Measurements from ENCODE around the gene ZNF256. TPM values are rescaled to one million over a fixed set of nuclear protein-coding genes. Genes with fewer than 3 reads are reported as not detected.

Gene ZNF256
- total RNA-seq, 2 experiments from 2014 or later: 5.7 to 9.0 TPM

GRCh38 chr19:57978586-57979289, 31.2 kb upstream of the ZNF256 start:
- no peak overlapping the region for H3K4me3 ChIP-seq (ENCODE audit: low read depth, low read length, poor library complexity, severe bottlenecking)
- no peaks in the 10 kb centered on the region for H3K36me3 ChIP-seq (ENCODE audit: insufficient read depth, low read length)
- H4K20me1 ChIP-seq (ENCODE audit: insufficient read depth, low read length): no peaks in the 10 kb centered on the region
- no peaks in the 10 kb centered on the region for H3K4me1 ChIP-seq (ENCODE audit: insufficient read depth, low read length, poor library complexity, severe bottlenecking)
- BruUV-seq (replicated peaks): no TSS peak
- no peak for DNase-seq (ENCODE audit: low spot score)
- intact Hi-C loops (cut with micrococcal nuclease; ENCODE audit: unreplicated experiment): no loop called here
- ChIA-PET POLR2A (no interaction called here), CTCF (ENCODE audit: unreplicated experiment) (no interaction called here)
- TF ChIP-seq CTCF (conservative IDR thresholded peaks at IDR 0.05; ENCODE audit: low read length) (no peak), EZH2phosphoT487 (IDR thresholded peaks at IDR 0.05; ENCODE audit: borderline replicate concordance, low read depth, low read length) (no peak)
- no peak overlapping the region for H3K27ac ChIP-seq (ENCODE audit: low read depth, low read length, poor library complexity, severe bottlenecking)
- no peaks in the 10 kb centered on the region for H3K9me2 ChIP-seq (ENCODE audit: insufficient read depth, low read length)
- no peak overlapping the region for H3K4me2 ChIP-seq (ENCODE audit: low read length)
- H2AFZ ChIP-seq (ENCODE audit: low read length): no peak overlapping the region
- no peaks in the 10 kb centered on the region for H3K79me2 ChIP-seq (ENCODE audit: insufficient read depth, low read depth, low read length)
- H3K9me3 ChIP-seq (ENCODE audit: low read length): peaks cover 37% of the 10 kb centered on the region

GRCh38 chr19:57974434-57974833, 26.9 kb upstream of the ZNF256 start, which contains the start of gene C19orf18:
Gene C19orf18 (minus strand): TSS chr19:57974534. CDS start chr19:57974432, 102 bp downstream.
- Histone ChIP-seq H3K9me3 (ENCODE audit: low read length) (peaks cover 27% of the 10 kb centered on the region), H3K9me2 (ENCODE audit: insufficient read depth, low read length) (no peaks in the 10 kb centered on the region), H3K4me3 (ENCODE audit: low read depth, low read length, poor library complexity, severe bottlenecking) (no peak within 1 kb of the TSS), H3K79me2 (ENCODE audit: insufficient read depth, low read depth, low read length) (no peaks in the 10 kb centered on the region), H3K36me3 (ENCODE audit: insufficient read depth, low read length) (no peaks in the 10 kb centered on the region), H3K4me1 (ENCODE audit: insufficient read depth, low read length, poor library complexity, severe bottlenecking) (no peaks in the 10 kb centered on the region), H2AFZ (ENCODE audit: low read length) (no peak within 1 kb of the TSS), H3K4me2 (ENCODE audit: low read length) (no peak within 1 kb of the TSS), H4K20me1 (ENCODE audit: insufficient read depth, low read length) (no peaks in the 10 kb centered on the region), H3K27ac (ENCODE audit: low read depth, low read length, poor library complexity, severe bottlenecking) (no peak within 1 kb of the TSS)
- TF ChIP-seq CTCF (conservative IDR thresholded peaks at IDR 0.05; ENCODE audit: low read length): no peak
- no peak for TF ChIP-seq EZH2phosphoT487 (IDR thresholded peaks at IDR 0.05; ENCODE audit: borderline replicate concordance, low read depth, low read length)
- DNase-seq (ENCODE audit: low spot score): no peak
- intact Hi-C loops (cut with micrococcal nuclease; ENCODE audit: unreplicated experiment): no loop called here
- ChIA-PET CTCF (ENCODE audit: unreplicated experiment) (no interaction called here), POLR2A (no interaction called here)
- no TSS peak for BruUV-seq (replicated peaks)

- Histone ChIP-seq H3K9me2 (ENCODE audit: insufficient read depth, low read length) (no peaks in the 10 kb centered on the region), H3K79me2 (ENCODE audit: insufficient read depth, low read depth, low read length) (no peaks in the 10 kb centered on the region), H2AFZ (ENCODE audit: low read length) (no peak overlapping the region), H3K4me2 (ENCODE audit: low read length) (no peak overlapping the region), H3K36me3 (ENCODE audit: insufficient read depth, low read length) (no peaks in the 10 kb centered on the region), H3K4me3 (ENCODE audit: low read depth, low read length, poor library complexity, severe bottlenecking) (no peak overlapping the region), H3K9me3 (ENCODE audit: low read length) (peaks cover 11% of the 10 kb centered on the region), H3K27ac (ENCODE audit: low read depth, low read length, poor library complexity, severe bottlenecking) (no peak overlapping the region), H3K4me1 (ENCODE audit: insufficient read depth, low read length, poor library complexity, severe bottlenecking) (no peaks in the 10 kb centered on the region), H4K20me1 (ENCODE audit: insufficient read depth, low read length) (no peaks in the 10 kb centered on the region)
- BruUV-seq (replicated peaks): no TSS peak
- POLR2A ChIA-PET: no interaction called here
- CTCF ChIA-PET (ENCODE audit: unreplicated experiment): no interaction called here
- DNase-seq (ENCODE audit: low spot score): no peak
- TF ChIP-seq EZH2phosphoT487 (IDR thresholded peaks at IDR 0.05; ENCODE audit: borderline replicate concordance, low read depth, low read length) (no peak), CTCF (conservative IDR thresholded peaks at IDR 0.05; ENCODE audit: low read length) (no peak)
- intact Hi-C loops (cut with micrococcal nuclease; ENCODE audit: unreplicated experiment): no loop called here
Measured at GRCh38 chr19:57964761-57965160, 17.3 kb upstream of the ZNF256 start.

Measured in OCI-LY7 (cell line).